Measurements from ENCODE around the gene TPRN.

The TPRN gene

GRCh38 chr9:137236238-137236935 is 35.8 kb upstream of the TPRN start:
- peak; percentile 76 for DNase-seq

GRCh38 chr9:137235424-137236237 is 35.1 kb upstream of the TPRN start:
- no peak for DNase-seq

GRCh38 chr9:137234758-137235423 is 34.4 kb upstream of the TPRN start:
- DNase-seq: no peak

- DNase-seq: no peak
Observed at GRCh38 chr9:137234055-137234697, 33.6 kb upstream of the TPRN start.

- no peak for DNase-seq
Observed at GRCh38 chr9:137233143-137233980, 32.8 kb upstream of the TPRN start.

GRCh38 chr9:137232510-137232909 is 32.0 kb upstream of the TPRN start:
- DNase-seq: no peak

- DNase-seq: no peak
Observed at GRCh38 chr9:137232101-137232500, 31.6 kb upstream of the TPRN start.

GRCh38 chr9:137231372-137232039 is 31.0 kb upstream of the TPRN start:
- DNase-seq: no peak

- DNase-seq: no peak
Observed at GRCh38 chr9:137230705-137231371, 30.3 kb upstream of the TPRN start, which contains the start of gene SLC34A3. Gene SLC34A3, plus strand, starts transcription at chr9:137230901. Its CDS starts 802 bp downstream, at chr9:137231703.

GRCh38 chr9:137229903-137230704 is 29.6 kb upstream of the TPRN start:
- DNase-seq: no peak

- DNase-seq: no peak
Observed at GRCh38 chr9:137228968-137229896, 28.7 kb upstream of the TPRN start.

GRCh38 chr9:137228506-137228967 is 28.0 kb upstream of the TPRN start:
- DNase-seq: no peak

- no peak for DNase-seq
Observed at GRCh38 chr9:137227853-137228505, 27.4 kb upstream of the TPRN start.

- DNase-seq: no peak
Observed at GRCh38 chr9:137227054-137227852, 26.7 kb upstream of the TPRN start, which contains the start of gene RNF224. Gene RNF224, plus strand, starts transcription at chr9:137227502. Its CDS starts 834 bp downstream, at chr9:137228336.

GRCh38 chr9:137226338-137227053 is 26.0 kb upstream of the TPRN start:
- DNase-seq: no peak

- DNase-seq: no peak
Observed at GRCh38 chr9:137225699-137226331, 25.3 kb upstream of the TPRN start.

Data from NCI-H1048 (cell line).